ENCODE results near the gene OGT.
"Not testable (repeated sequence)": the region's sequence is repeated elsewhere in the genome, so short reads cannot be mapped to it uniquely, and the experiment has no call there.

The OGT gene

DNA sequence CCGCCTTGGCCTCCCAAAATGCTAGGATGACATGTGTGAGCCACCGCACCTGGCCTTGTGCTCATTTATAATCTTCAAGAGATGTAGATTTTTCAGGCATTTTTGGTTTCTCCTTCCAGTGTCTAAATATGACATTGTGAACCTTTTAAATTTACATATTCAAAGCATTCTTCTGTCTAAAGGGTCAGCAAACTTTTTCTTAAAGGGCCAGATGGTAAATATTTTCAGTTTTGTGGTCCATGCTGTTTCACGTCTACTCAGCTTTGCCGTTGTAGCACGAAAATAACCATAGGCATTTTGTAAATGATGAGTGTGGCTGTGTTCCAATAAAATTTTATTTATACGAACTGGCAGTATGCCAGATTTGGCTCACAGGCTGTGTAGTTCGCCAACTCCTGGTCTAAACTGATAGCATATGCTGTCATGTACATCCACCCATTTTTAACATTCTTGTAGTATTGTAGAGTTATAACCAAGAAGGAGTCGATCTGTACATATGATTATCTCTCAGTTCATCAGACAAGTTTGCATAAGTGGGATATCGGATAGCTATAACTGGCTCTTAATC is 32.7 kb downstream of the OGT start:
- TF ChIP-seq, protein P1, sequence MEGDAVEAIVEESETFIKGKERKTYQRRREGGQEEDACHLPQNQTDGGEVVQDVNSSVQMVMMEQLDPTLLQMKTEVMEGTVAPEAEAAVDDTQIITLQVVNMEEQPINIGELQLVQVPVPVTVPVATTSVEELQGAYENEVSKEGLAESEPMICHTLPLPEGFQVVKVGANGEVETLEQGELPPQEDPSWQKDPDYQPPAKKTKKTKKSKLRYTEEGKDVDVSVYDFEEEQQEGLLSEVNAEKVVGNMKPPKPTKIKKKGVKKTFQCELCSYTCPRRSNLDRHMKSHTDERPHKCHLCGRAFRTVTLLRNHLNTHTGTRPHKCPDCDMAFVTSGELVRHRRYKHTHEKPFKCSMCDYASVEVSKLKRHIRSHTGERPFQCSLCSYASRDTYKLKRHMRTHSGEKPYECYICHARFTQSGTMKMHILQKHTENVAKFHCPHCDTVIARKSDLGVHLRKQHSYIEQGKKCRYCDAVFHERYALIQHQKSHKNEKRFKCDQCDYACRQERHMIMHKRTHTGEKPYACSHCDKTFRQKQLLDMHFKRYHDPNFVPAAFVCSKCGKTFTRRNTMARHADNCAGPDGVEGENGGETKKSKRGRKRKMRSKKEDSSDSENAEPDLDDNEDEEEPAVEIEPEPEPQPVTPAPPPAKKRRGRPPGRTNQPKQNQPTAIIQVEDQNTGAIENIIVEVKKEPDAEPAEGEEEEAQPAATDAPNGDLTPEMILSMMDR (conservative IDR thresholded peaks at IDR 0.05; ENCODE audit: low read length): no peak
- H3K4me3 ChIP-seq (ENCODE audit: low read length): no peak overlapping the region
- DNase-seq (ENCODE audit: low read depth): no peak

DNA sequence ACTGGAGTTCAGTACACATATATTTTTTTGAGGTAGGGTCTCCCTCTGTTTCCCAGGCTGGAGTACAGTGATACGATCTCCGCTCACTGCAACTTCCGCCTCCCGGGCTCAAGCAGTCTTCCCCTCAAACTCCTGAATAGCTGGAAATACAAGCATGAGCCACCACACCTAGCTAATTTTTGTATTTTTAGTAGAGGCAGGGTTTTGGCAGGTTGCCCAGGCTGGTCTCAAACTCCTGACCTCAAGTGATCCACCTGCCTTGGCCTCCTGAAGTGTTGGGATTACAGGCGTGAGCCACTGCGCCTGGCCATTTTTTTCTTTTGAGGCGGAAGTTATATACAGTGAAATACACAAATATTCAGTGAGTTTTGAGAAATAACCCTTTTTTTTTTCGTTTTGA is 38.5 kb downstream of the OGT start:
- not testable (repeated sequence) for DNase-seq (ENCODE audit: low read depth)

DNA sequence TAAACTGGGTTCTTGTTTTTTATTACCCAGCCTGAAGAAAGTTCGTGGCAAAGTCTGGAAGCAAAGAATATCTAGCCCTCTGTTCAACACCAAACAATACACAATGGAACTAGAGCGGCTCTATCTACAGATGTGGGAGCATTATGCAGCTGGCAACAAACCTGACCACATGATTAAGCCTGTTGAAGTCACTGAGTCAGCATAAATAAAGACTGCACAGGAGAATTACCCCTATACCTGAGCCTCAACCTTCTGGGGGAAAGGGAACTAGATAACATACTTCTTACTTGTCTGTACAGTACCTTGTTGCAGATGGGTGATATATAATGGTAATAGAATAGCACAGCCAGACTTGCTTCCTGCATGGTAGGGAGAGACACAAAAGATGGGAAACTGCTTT is 40.7 kb downstream of the OGT start:
- no peak for DNase-seq (ENCODE audit: low read depth)
- H3K4me3 ChIP-seq (ENCODE audit: low read length): no peak overlapping the region
- TF ChIP-seq, protein P1 (conservative IDR thresholded peaks at IDR 0.05; ENCODE audit: low read length): no peak

More for the DNA sequence above, 38.5 kb downstream of the OGT start:
- not testable (repeated sequence) for H3K4me3 ChIP-seq (ENCODE audit: low read length)

DNA sequence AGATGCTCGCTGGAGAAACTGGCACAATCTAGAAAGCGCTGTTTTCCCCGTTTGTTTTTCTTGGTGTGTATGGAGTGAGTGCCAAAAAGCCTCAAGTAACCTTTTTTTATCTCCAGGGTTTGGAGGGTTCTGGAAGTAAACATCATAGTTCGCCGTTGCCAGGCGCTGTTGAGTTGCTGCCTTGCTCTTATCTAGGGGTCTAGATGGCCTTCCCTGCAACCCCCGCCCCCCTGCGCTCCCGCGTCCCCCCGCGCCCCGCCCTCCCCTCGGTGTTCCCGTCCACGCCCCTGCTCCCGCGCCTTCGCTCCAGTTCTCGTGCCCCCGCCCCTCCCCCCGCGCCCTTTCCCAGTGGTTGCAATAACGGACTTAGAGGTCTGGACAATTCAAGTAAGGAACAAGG is 44.8 kb downstream of the OGT start:
- TF ChIP-seq, protein P1 (conservative IDR thresholded peaks at IDR 0.05; ENCODE audit: low read length): no peak
- H3K4me3 ChIP-seq (ENCODE audit: low read length): no peak overlapping the region
- DNase-seq (ENCODE audit: low read depth): no peak

DNA sequence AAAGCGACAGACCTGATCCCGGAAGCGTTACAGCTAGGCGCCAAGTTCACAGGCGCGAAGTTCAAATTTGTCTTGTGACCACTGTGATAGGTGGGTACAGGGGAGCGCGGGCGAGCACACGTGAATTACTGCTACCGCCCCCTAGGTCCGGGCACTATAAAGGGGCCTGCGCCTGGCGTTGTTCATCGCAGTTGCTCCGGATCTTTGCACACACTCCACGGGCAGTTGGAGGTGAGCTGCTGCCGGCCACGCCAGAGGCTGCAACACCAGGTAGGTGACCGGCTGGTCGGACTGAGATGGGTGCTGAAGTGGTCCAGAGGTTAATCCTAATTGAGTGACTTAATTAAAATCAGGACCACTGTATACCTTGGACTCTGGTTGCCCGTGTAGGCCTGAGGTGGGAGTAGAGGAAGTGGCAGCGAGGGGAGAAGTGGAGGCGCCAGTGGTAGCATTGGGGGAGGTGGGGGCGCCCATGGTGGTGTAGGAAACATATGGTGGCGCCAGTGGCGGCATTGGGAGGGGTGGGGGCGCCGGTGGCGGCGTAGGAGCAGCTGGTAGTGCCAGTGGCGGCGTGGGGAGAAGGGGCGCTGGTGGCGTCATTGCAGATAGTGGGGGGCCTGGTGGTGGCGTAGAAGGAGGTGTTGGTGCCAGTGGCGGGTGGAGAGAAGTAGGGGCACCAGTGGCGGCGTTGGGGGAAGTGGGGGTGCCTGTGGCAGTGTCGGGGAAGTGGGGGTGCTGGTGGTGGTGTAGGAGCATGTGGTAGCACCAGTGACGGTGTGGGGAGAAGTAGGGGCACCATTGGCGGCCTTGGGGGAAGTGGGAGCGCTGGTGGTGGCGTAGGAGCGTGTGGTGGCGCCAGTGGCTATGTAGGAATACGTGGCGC is 45.6 kb downstream of the OGT start, which contains the start of gene GCNA:
Gene GCNA, plus strand, starts transcription at position 185 of the 883 bp plus-strand sequence. CDS start 2,385 bp downstream, outside the sequence.
- TF ChIP-seq, protein P1 (conservative IDR thresholded peaks at IDR 0.05; ENCODE audit: low read length): no peak
- DNase-seq (ENCODE audit: low read depth): no peak
- H3K4me3 ChIP-seq (ENCODE audit: low read length): no peak within 1 kb of the TSS

DNA sequence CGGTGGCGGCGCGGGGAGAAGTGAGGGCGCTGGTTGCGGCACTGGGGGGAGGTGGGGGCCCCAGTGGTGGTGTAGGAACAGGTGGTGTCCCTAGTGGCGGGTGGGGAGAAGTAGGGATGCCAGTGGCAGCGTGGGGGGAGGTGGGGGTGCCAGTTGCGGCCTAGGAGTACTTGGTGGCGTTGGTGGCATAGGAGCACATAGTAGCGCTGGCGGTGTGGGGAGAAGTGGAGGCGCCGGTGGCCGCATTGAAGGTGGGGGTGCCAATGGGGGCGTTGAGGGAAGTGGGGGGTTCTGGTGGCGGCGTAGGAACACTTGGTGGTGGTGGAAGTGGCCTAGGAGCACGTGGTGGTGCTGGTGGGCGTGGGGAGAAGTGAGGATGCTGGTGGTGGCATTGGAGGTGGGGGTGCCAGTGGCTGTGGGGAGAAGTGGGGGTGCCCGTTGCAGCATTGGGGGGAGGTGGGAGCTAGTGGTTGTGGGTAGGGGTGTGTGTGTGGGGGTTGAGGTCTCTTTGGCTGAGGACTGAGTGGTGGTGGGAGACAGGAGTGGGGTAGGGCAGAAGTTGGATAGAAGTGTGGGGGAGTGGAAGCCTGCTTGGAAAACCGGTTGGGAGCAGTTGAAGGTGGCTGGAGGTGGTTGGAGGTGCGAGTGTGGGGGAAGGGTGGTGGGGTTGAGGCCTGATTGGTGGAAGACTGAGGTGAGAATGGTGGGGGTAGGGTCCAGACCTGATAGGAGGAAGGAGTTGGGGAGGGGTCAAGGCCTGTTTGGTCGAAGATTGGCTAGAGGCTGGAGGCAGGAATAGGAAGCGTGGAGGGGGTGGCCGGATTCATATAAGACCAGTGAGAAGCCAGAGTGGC is 46.5 kb downstream of the OGT start:
- TF ChIP-seq, protein P1 (conservative IDR thresholded peaks at IDR 0.05; ENCODE audit: low read length): no peak
- H3K4me3 ChIP-seq (ENCODE audit: low read length): no peak overlapping the region
- DNase-seq (ENCODE audit: low read depth): no peak

DNA sequence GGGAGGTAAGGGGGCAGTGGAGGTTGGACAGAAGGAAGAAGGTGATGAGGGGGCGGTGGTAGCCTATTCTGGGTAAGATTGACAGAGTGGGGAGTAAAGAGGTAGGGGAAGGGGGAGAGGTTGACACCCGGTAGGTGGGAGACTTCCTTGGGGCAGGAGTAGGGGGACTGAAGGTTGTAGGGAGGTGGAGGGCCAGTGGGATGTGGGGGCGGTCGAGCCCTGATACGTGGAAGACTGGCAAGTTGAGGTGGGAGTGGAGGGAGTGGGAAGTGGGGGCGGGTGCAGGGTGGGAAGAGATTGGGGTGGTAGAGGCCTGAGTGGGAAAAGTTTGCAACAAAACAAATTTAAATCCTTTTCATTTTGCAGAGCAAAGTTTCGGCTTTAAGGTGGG is 47.1 kb downstream of the OGT start:
- TF ChIP-seq, protein P1 (conservative IDR thresholded peaks at IDR 0.05; ENCODE audit: low read length): no peak
- no peak overlapping the region for H3K4me3 ChIP-seq (ENCODE audit: low read length)
- no peak for DNase-seq (ENCODE audit: low read depth)

Data from AG10803 (cell line).